Neural progenitor cell (in vitro differentiated cells): ENCODE results near the gene MT1A. TPM values are rescaled to one million over a fixed set of nuclear protein-coding genes. Genes with fewer than 3 reads are reported as not detected.

Experiments
- DNase-seq: peaks from one replicate; pipeline ENCODE4 v3.0.0-alpha.2; 2016; ENCODE audit warnings: low spot score
- H2AFZ ChIP-seq: fragments of 200-600 bp; sonication (generic); replicated peaks from 2 replicates; pipeline ENCODE4 v1.6.1; 2016; ENCODE audit warnings: antibody characterized with exemption
- H3F3A ChIP-seq: fragments of 200-600 bp; sonication (generic); 2 replicates; pipeline ENCODE4 v1.6.1; 2016; ENCODE audit warnings: antibody characterized with exemption, low read depth
- H3K27ac ChIP-seq: fragments of 200-600 bp; sonication (generic); 2 replicates; pipeline ENCODE4 v1.5.1; 2016; ENCODE audit warnings: mild to moderate bottlenecking
- H3K27me3 ChIP-seq: fragments of 200-600 bp; sonication (generic); 2 replicates; pipeline ENCODE4 v1.6.1; 2016; ENCODE audit warnings: mild to moderate bottlenecking, moderate library complexity
- H3K36me3 ChIP-seq: fragments of 200-600 bp; sonication (generic); 2 replicates; pipeline ENCODE4 v1.5.1; 2016
- H3K4me1 ChIP-seq: fragments of 200-600 bp; sonication (generic); 2 replicates; pipeline ENCODE4 v1.6.1; 2016; ENCODE audit warnings: mixed run types
- H3K4me2 ChIP-seq: fragments of 200-600 bp; sonication (generic); 2 replicates; pipeline ENCODE4 v1.6.1; 2016
- H3K4me3 ChIP-seq: fragments of 200-600 bp; sonication (generic); 2 replicates; pipeline ENCODE4 v1.5.1; 2016
- H3K79me2 ChIP-seq: fragments of 200-600 bp; sonication (generic); 2 replicates; pipeline ENCODE4 v1.6.1; 2016; ENCODE audit warnings: low read depth
- H3K9ac ChIP-seq: fragments of 200-600 bp; sonication (generic); 2 replicates; pipeline ENCODE4 v1.6.1; 2016
- H3K9me3 ChIP-seq: fragments of 200-600 bp; sonication (generic); 2 replicates; pipeline ENCODE4 v1.5.1; 2016; ENCODE audit warnings: low read depth
- H4K20me1 ChIP-seq: fragments of 200-600 bp; sonication (generic); 2 replicates; pipeline ENCODE4 v1.6.1; 2016; ENCODE audit warnings: low read depth
- H3K27ac Mint-ChIP-seq: 3 replicates; pipeline ENCODE4 v1.8.0; 2021; ENCODE audit warnings: mixed read lengths
- H3K27me3 Mint-ChIP-seq: 2 replicates; pipeline ENCODE4 v1.8.0; 2022; ENCODE audit warnings: low read depth, mild to moderate bottlenecking, inconsistent platforms, moderate library complexity, mixed read lengths; ENCODE audit not compliant: insufficient read depth
- H3K36me3 Mint-ChIP-seq: 3 replicates; pipeline ENCODE4 v1.8.0; 2021; ENCODE audit warnings: mixed read lengths
- H3K4me1 Mint-ChIP-seq: 3 replicates; pipeline ENCODE4 v1.8.0; 2021; ENCODE audit warnings: mixed read lengths
- H3K4me3 Mint-ChIP-seq: 3 replicates; pipeline ENCODE4 v1.8.0; 2021; ENCODE audit warnings: mild to moderate bottlenecking, moderate library complexity, mixed read lengths
- H3K9me3 Mint-ChIP-seq: 3 replicates; pipeline ENCODE4 v1.8.0; 2020; ENCODE audit warnings: mixed read lengths
- CTCF ChIP-seq: fragments of 200-600 bp; sonication (generic); IDR thresholded peaks from 2 replicates; pipeline ENCODE4 v1.5.1; 2017; ENCODE audit warnings: antibody characterized with exemption, mild to moderate bottlenecking
- EZH2 ChIP-seq: fragments of 200-600 bp; sonication (generic); IDR thresholded peaks from 2 replicates; pipeline ENCODE4 v1.6.1; 2017; ENCODE audit warnings: antibody characterized with exemption, mild to moderate bottlenecking, moderate library complexity
- EZH2phosphoT487 ChIP-seq: fragments of 200-600 bp; sonication (generic); IDR thresholded peaks from 2 replicates; pipeline ENCODE4 v1.6.1; 2017; ENCODE audit warnings: antibody characterized with exemption
- total RNA-seq: library from RNA; depleted of rRNA; stranded (reverse); fragments of >200 nt; gene quantifications from 2 replicates; pipeline ENCODE4 v1.2.3, GENCODE V29; 2015; ENCODE audit warnings: low replicate concordance

Gene MT1A
- total RNA-seq, 1 donor from 2014 or later = not detected

- no peak for TF ChIP-seq EZH2phosphoT487
- TF ChIP-seq CTCF = no peak
- H3K27ac ChIP-seq = no peak overlapping the region
- no peaks in the 10 kb centered on the region for H3K79me2 ChIP-seq
- Mint-ChIP-seq H3K27me3 (peaks cover 27% of the 10 kb centered on the region), H3K27ac (no peak overlapping the region), H3K4me1 (peaks cover 22% of the 10 kb centered on the region), H3K4me3 (no peak overlapping the region), H3K9me3 (no peaks in the 10 kb centered on the region), H3K36me3 (no peaks in the 10 kb centered on the region)
- H3K4me1 ChIP-seq = peaks cover 5% of the 10 kb centered on the region
- no peak overlapping the region for H3K4me3 ChIP-seq
- peaks cover 99% of the 10 kb centered on the region for H3K27me3 ChIP-seq
- H3F3A ChIP-seq = peaks cover 18% of the 10 kb centered on the region
- no peak overlapping the region for H3K9ac ChIP-seq
- no peaks in the 10 kb centered on the region for H4K20me1 ChIP-seq
- no peak for DNase-seq
- no peaks in the 10 kb centered on the region for H3K9me3 ChIP-seq
- H2AFZ ChIP-seq = no peak overlapping the region
- no peaks in the 10 kb centered on the region for H3K36me3 ChIP-seq
- H3K4me2 ChIP-seq = no peak overlapping the region
Measured at GRCh38 chr16:56679078-56679730, 40.7 kb downstream of the MT1A start.

- Histone ChIP-seq H3K9me3 (no peaks in the 10 kb centered on the region), H3K4me3 (no peak overlapping the region), H4K20me1 (no peaks in the 10 kb centered on the region), H3K27ac (no peak overlapping the region), H3K27me3 (peaks cover 99% of the 10 kb centered on the region), H3K4me2 (no peak overlapping the region), H3K9ac (no peak overlapping the region), H3K4me1 (peaks cover 5% of the 10 kb centered on the region), H3K79me2 (no peaks in the 10 kb centered on the region), H3K36me3 (no peaks in the 10 kb centered on the region), H3F3A (peaks cover 18% of the 10 kb centered on the region), H2AFZ (no peak overlapping the region)
- TF ChIP-seq EZH2phosphoT487 (no peak), CTCF (no peak), EZH2 (no peak)
- Mint-ChIP-seq H3K4me3 (no peak overlapping the region), H3K36me3 (no peaks in the 10 kb centered on the region), H3K27me3 (peaks cover 24% of the 10 kb centered on the region), H3K4me1 (peaks cover 22% of the 10 kb centered on the region), H3K9me3 (no peaks in the 10 kb centered on the region), H3K27ac (no peak overlapping the region)
- DNase-seq = no peak
Measured at GRCh38 chr16:56679818-56680217, 41.4 kb downstream of the MT1A start.

GRCh38 chr16:56681939-56682702, 43.7 kb downstream of the MT1A start, which contains the start of gene MT1X:
Gene MT1X (plus strand): TSS chr16:56682470. CDS start chr16:56682541, 71 bp downstream.
- peaks cover 22% of the 10 kb centered on the region for H3K4me1 Mint-ChIP-seq
- H3K36me3 ChIP-seq = no peaks in the 10 kb centered on the region
- peaks cover 5% of the 10 kb centered on the region for H3F3A ChIP-seq
- no peaks in the 10 kb centered on the region for H3K9me3 ChIP-seq
- H3K9me3 Mint-ChIP-seq = peaks cover 7% of the 10 kb centered on the region
- H4K20me1 ChIP-seq = no peaks in the 10 kb centered on the region
- H3K79me2 ChIP-seq = no peaks in the 10 kb centered on the region
- H3K27me3 Mint-ChIP-seq = peaks cover 14% of the 10 kb centered on the region
- H3K27ac Mint-ChIP-seq = no peak within 1 kb of the TSS
- H3K27me3 ChIP-seq = peaks cover 76% of the 10 kb centered on the region
- peak within 1 kb of the TSS; percentile 90 for H2AFZ ChIP-seq
- no peak within 1 kb of the TSS for H3K9ac ChIP-seq
- TF ChIP-seq CTCF (no peak), EZH2 (no peak), EZH2phosphoT487 (peak; percentile 46)
- peaks cover 5% of the 10 kb centered on the region for H3K4me1 ChIP-seq
- H3K27ac ChIP-seq = no peak within 1 kb of the TSS
- peak within 1 kb of the TSS; percentile 58 for H3K4me3 ChIP-seq
- DNase-seq = peak; percentile 80
- H3K36me3 Mint-ChIP-seq = peaks cover 3% of the 10 kb centered on the region
- H3K4me3 Mint-ChIP-seq = peak within 1 kb of the TSS; percentile 89
- H3K4me2 ChIP-seq = peak within 1 kb of the TSS; percentile 93
